IMR-90 (cell line): ENCODE measurements around the gene TNFAIP8.
"Not testable (repeated sequence)": the region's sequence is repeated elsewhere in the genome, so short reads cannot be mapped to it uniquely, and the experiment has no call there.

Source experiments
- CEBPB ChIP-seq: IDR thresholded peaks from 2 replicates; pipeline ENCODE4 v1.6.1; 2012; ENCODE audit warnings: low read depth, low read length, improper control_type of control experiment
- CHD1 ChIP-seq: IDR thresholded peaks from 2 replicates; pipeline ENCODE4 v1.6.1; 2012; ENCODE audit warnings: low read depth, low read length, improper control_type of control experiment
- MAZ ChIP-seq: IDR thresholded peaks from 2 replicates; pipeline ENCODE4 v1.6.1; 2012; ENCODE audit warnings: low read depth, mild to moderate bottlenecking, low read length, improper control_type of control experiment, moderate library complexity, borderline replicate concordance
- POLR2A ChIP-seq: IDR thresholded peaks from 2 replicates; pipeline ENCODE4 v1.6.1; 2012; ENCODE audit warnings: mild to moderate bottlenecking, low read depth, low read length
- SMC3 ChIP-seq: fragments of 150-350 bp; IDR thresholded peaks from 2 replicates; pipeline ENCODE4 v1.6.1; 2016; ENCODE audit warnings: low read depth, mild to moderate bottlenecking, antibody characterized with exemption, low read length, moderate library complexity
- TF ChIP-seq, protein P1 (sequence below): conservative IDR thresholded peaks from 2 replicates; pipeline ENCODE4 v1.5.1; 2012; ENCODE audit warnings: mild to moderate bottlenecking, low read depth, low read length, improper control_type of control experiment

DNA sequence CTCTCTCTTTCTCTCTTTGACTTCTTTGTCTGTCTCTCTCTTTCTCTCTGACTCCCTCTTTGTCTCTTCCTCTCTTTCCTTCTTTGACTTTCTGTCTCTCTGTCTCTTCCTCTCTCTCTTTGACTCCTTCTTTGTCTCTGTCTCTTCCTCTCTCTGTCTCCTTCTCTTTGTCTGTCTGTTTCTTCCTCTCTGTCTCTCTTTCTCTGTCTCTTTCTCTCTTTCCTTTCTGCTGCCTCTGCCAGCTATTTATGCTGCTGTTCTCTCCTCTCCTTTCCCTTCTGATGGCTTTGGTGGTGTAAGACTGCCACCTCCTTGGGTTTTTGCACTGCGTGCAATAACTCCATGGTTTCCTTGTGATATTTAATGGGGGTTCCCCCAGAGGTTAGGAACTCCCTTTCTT lies 72.3 kb downstream of the TNFAIP8 start:
- TF ChIP-seq, protein P1, sequence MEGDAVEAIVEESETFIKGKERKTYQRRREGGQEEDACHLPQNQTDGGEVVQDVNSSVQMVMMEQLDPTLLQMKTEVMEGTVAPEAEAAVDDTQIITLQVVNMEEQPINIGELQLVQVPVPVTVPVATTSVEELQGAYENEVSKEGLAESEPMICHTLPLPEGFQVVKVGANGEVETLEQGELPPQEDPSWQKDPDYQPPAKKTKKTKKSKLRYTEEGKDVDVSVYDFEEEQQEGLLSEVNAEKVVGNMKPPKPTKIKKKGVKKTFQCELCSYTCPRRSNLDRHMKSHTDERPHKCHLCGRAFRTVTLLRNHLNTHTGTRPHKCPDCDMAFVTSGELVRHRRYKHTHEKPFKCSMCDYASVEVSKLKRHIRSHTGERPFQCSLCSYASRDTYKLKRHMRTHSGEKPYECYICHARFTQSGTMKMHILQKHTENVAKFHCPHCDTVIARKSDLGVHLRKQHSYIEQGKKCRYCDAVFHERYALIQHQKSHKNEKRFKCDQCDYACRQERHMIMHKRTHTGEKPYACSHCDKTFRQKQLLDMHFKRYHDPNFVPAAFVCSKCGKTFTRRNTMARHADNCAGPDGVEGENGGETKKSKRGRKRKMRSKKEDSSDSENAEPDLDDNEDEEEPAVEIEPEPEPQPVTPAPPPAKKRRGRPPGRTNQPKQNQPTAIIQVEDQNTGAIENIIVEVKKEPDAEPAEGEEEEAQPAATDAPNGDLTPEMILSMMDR = not testable (repeated sequence)
- TF ChIP-seq CEBPB, SMC3, CHD1, POLR2A, MAZ: not testable (repeated sequence)
